ENCODE data around the gene CRACR2B.

DNA sequence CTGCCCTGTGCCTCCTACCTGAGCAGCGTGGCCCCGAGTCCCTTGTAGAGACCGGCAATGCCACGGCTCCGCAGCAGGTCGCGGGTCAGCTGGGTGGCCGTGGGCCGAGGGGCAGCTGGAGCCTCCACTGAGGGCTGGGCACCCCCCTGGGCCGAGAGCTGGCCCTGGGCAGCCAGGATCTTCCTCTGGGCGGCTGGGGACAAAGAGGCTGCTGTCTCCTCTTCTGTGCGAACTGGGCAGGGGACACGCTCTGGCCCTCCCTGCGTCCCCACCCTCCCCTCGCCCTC, 35.2 kb upstream of the CRACR2B start:
- no peak for TF ChIP-seq GATA2 (IDR thresholded peaks at IDR 0.05; ENCODE audit: low read depth, low read length)
- TF ChIP-seq GATA3 (IDR thresholded peaks at IDR 0.05; ENCODE audit: low read depth, low read length): no peak
